GM10248 (cell line): ENCODE measurements around the gene WEE2.

Experiments
- CTCF ChIA-PET: fragments of 300-600 bp; sonication (Branson Sonifier 250); formaldehyde crosslinking; extraction: SDS; loops from one replicate; lab custom pipeline; 2021; ENCODE audit warnings: antibody characterized with exemption; lab: Yijun Ruan, JAX
- POLR2A ChIA-PET: fragments of 350-650 bp; sonication (Branson Sonifier 250); formaldehyde crosslinking; extraction: SDS; loops from one replicate; lab custom pipeline; 2020; ENCODE audit warnings: antibody characterized with exemption; lab: Yijun Ruan, JAX
- DNase-seq: peaks from one replicate; pipeline ENCODE4 v3.0.0; 2012; ENCODE audit errors: extremely low spot score
- TF ChIP-seq, protein P1 (sequence below): IDR thresholded peaks from 2 replicates; pipeline ENCODE4 v1.5.1; 2012; ENCODE audit warnings: mild to moderate bottlenecking, low read depth; ENCODE audit errors: extremely low read depth, missing control alignments, control extremely low read depth

The WEE2 gene

DNA sequence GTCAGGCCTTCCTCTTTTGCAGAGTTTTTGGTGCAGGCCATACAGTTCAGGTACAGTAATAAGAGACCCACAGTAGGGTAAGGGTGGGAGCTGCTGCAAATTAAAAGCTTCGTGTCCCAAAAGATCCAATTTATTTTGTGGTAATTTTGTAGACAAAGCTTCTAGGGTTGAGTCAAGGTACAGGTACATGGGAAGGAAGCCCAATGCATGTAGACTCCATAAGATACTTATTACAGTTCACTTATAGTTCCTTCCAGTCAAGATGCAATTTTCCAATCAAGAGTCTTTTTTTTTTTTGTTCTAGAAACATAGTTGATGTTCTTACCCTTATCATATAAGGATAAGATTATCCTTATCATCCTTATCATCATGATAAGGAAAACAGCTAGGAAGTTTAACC is 68.2 kb downstream of the WEE2 start, which contains the start of gene TAS2R4:
Gene TAS2R4 (plus strand): TSS at position 301 of the 400 bp plus-strand sequence. CDS start 1,815 bp downstream, outside the sequence.
- TF ChIP-seq, protein P1, sequence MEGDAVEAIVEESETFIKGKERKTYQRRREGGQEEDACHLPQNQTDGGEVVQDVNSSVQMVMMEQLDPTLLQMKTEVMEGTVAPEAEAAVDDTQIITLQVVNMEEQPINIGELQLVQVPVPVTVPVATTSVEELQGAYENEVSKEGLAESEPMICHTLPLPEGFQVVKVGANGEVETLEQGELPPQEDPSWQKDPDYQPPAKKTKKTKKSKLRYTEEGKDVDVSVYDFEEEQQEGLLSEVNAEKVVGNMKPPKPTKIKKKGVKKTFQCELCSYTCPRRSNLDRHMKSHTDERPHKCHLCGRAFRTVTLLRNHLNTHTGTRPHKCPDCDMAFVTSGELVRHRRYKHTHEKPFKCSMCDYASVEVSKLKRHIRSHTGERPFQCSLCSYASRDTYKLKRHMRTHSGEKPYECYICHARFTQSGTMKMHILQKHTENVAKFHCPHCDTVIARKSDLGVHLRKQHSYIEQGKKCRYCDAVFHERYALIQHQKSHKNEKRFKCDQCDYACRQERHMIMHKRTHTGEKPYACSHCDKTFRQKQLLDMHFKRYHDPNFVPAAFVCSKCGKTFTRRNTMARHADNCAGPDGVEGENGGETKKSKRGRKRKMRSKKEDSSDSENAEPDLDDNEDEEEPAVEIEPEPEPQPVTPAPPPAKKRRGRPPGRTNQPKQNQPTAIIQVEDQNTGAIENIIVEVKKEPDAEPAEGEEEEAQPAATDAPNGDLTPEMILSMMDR = no peak
- CTCF ChIA-PET = interaction anchor here (1.2 to 2.7 kb wide), 3 partner anchors 8 to 39 kb away, joined by 3 to 18 read pairs (median 4); no protein-coding TSS in a partner anchor

More for the DNA sequence above, 68.2 kb downstream of the WEE2 start, which contains the start of gene TAS2R4:
- DNase-seq = no peak
- POLR2A ChIA-PET = no interaction called here
